Thoracic aorta endothelial cell (primary cell): ENCODE measurements around the gene TM2D1. TPM values are rescaled to one million over a fixed set of nuclear protein-coding genes. Genes with fewer than 3 reads are reported as not detected.

Source experiments
- total RNA-seq: library from RNA; depleted of rRNA; stranded (reverse); fragments of >200 nt; gene quantifications from 2 replicates; pipeline ENCODE4 v1.2.3, GENCODE V29; 2012

TM2D1 gene
- 53.5 and 65.0 TPM in 2 replicates for total RNA-seq

DNA sequence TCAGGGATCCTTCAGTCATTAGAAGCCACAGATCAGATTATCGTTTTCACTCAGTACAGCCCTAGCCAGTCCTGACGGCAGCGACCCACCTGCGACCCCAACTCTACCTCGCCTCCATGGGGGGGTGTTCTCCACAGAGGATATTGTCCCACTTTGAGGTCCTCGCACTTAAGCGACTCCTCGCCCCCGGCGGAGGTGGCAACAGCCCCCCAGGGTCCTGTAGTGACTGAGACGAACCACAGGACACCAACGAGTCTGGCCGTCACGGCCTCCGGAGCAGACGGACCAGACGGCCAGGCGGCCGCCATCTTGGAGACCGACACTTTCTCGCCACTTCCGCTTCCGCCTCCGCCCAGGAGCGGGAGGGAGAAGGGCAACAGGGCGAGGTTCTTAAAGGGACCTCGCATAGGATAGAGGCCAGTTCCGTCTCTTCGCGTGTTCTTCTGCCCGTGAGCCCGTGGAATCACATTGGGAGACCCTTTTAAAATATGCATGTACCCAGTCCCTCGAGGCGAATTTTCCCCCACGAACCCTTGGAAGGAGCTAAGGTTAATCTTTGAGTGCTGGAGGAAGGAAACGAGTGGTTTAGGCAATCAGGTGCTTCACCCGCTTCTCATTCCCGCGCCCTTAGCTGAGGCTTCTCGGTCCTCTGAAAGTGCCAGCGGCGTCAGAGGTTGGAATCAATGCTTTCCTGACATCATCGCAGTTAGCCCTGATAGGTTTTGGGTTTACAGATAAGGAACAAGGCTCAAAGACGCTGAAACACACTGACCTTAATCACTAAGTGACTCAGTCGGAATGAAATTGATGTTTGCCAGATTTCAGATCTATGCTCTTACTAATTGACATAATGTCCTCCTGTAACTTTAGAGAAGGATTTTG lies at the start of gene TM2D1:
TM2D1 (minus strand) TSS at position 329 of the 882 bp plus-strand sequence; CDS start at position 308, 21 bp downstream.

DNA sequence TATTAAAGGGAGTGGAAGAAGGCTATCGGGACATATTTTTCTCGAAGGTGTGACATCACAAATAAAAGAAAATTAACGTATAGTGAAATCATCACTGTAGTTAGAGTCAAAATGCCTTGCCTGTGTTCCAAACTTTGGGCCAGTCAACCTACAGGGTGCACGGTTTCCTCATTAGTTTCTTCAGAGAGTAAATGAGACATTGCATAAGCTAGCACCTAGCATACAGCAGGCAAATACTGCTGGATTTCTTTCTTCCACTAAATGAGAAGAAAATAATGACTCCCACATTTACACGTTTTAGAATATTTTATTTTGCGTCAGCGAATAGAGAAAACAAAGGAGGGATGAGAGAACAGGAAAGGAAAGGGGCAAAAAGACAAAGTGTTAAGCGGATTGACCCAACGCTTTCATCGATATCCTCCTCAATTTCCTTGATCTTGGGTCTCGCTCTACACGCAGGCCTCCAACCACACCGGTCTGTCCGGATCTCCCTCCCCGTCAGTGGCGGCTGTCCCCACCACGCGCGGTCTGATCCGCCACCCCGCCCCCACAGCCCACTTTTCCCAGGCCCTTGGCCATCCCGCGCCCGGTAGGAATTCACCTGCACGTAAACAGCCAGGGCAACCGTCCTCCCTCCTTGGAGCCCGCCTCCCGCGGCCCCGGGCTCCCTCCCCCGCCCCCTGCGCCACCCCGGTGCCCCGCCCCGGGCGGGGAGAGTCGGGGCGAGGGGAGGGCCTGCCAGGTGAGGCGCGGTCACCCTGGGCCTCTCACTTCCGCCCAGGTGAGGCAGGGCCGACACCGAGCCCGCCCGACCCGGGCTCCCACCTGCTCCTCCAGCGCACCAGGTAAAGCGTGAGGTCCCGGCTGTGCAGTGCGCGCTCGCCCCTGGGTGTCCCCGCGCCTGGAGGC lies 17.0 kb upstream of the TM2D1 start, which contains the start of gene PATJ:
PATJ (plus strand) TSS at position 770 of the 909 bp plus-strand sequence. CDS start 20,413 bp downstream, outside the sequence.

Other genes starting within 250 kb of the TM2D1 start
- 4.7 and 7.2 TPM in 2 replicates for gene PATJ, start 17.3 kb upstream of the TM2D1 start, total RNA-seq